Gastroesophageal sphincter (tissue), 3 donors: ENCODE results near the gene SGSM1.

Experiments used
- CTCF ChIP-seq, 4 experiments: fragments of 200-600 bp in 2 of 4; fragments of 450-650 bp in 2 of 4; sonication (generic) in 1 of 4; IDR thresholded peaks; one replicate each; pipeline ENCODE4 v1.5.1; 2017 to 2019; ENCODE audit warnings: antibody characterized with exemption in 4 of 4, mild to moderate bottlenecking in 2 of 4, moderate library complexity in 2 of 4
- EP300 ChIP-seq: sonication (generic); formaldehyde crosslinking; IDR thresholded peaks from one replicate; pipeline ENCODE4 v1.6.1; 2017; ENCODE audit warnings: antibody characterized with exemption, mild to moderate bottlenecking
- POLR2A ChIP-seq, 2 donors: fragments of 450-650 bp; IDR thresholded peaks; one replicate each; pipeline ENCODE4 v1.6.1; 2017; ENCODE audit warnings: antibody characterized with exemption in 2 of 2, mild to moderate bottlenecking in 2 of 2, moderate library complexity in 1 of 2
- POLR2AphosphoS5 ChIP-seq: sonication (generic); formaldehyde crosslinking; IDR thresholded peaks from one replicate; pipeline ENCODE4 v1.6.1; 2017; ENCODE audit warnings: antibody characterized with exemption

- TF ChIP-seq POLR2A (IDR thresholded peaks at IDR 0.05) (no peak), POLR2AphosphoS5 (no peak), CTCF (IDR thresholded peaks at IDR 0.05) (no peak), EP300 (no peak)
Observed at GRCh38 chr22:24847490-24847889, 41.5 kb downstream of the SGSM1 start.
